ENCODE data around the gene DUSP14. TPM values are rescaled to one million over a fixed set of nuclear protein-coding genes. Genes with fewer than 3 reads are reported as not detected.

Gene DUSP14
- total and polyA plus RNA-seq, 9 of the 15 experiments (the other 6 are each of a cell fraction or from before 2014, with no cell fraction given) = 20.2 to 74.0 (median 31.8) TPM

DNA sequence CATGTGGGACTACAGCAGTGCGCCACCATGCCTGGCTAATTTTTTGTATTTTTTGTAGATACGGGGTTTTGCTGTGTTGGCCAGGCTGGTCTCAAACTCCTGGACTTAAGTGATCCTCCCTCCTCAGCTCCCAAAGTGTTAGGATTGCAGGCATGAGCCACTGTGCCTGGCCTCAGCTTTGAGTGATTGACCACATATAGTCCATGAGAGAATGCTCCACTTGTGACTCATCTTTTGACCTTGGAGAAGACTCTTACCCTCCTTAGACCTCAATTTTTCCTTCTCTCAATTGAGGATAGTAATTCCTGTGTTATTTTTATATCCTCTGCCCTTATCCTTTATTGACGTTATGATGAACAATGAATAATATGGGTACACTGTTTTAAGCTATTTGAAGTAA lies 30.9 kb upstream of the DUSP14 start:
- TF ChIP-seq TAF1 (IDR thresholded peaks at IDR 0.05; ENCODE audit: control insufficient read depth, extremely low read depth, insufficient read depth, low read length, severe bottlenecking) (no peak), RBM39 (optimal IDR thresholded peaks at IDR 0.05; ENCODE audit: low read depth, low read length) (no peak), SIRT6 (IDR thresholded peaks at IDR 0.05; ENCODE audit: low read depth, low read length) (no peak), RBM14 (IDR thresholded peaks at IDR 0.05; ENCODE audit: borderline replicate concordance, insufficient read depth, low read depth, low read length) (no peak), PYGO2 (tag; IDR thresholded peaks at IDR 0.05) (no peak), BRD4 (IDR thresholded peaks at IDR 0.05) (no peak), RAD51 (IDR thresholded peaks at IDR 0.05; ENCODE audit: borderline replicate concordance, low read depth) (no peak), NEUROD1 (IDR thresholded peaks at IDR 0.05; ENCODE audit: borderline replicate concordance, low read depth, low read length, partially characterized antibody) (no peak), STAG1 (CRISPR knock-in tag; IDR thresholded peaks at IDR 0.05; ENCODE audit: borderline replicate concordance) (no peak)
- TF ChIP-seq, protein P1, sequence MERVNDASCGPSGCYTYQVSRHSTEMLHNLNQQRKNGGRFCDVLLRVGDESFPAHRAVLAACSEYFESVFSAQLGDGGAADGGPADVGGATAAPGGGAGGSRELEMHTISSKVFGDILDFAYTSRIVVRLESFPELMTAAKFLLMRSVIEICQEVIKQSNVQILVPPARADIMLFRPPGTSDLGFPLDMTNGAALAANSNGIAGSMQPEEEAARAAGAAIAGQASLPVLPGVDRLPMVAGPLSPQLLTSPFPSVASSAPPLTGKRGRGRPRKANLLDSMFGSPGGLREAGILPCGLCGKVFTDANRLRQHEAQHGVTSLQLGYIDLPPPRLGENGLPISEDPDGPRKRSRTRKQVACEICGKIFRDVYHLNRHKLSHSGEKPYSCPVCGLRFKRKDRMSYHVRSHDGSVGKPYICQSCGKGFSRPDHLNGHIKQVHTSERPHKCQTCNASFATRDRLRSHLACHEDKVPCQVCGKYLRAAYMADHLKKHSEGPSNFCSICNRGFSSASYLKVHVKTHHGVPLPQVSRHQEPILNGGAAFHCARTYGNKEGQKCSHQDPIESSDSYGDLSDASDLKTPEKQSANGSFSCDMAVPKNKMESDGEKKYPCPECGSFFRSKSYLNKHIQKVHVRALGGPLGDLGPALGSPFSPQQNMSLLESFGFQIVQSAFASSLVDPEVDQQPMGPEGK (CRISPR knock-in tag; IDR thresholded peaks at IDR 0.05; ENCODE audit: borderline replicate concordance) = no peak
- H3K9ac ChIP-seq (ENCODE audit: insufficient read depth in 1 of 2, low read depth in 2 of 2, low read length in 2 of 2) = no peak overlapping the region
- no peaks in the 10 kb centered on the region for H3K27me3 ChIP-seq (ENCODE audit: control insufficient read depth in 2 of 2, insufficient read depth in 2 of 2, low read length in 2 of 2)
- FAIRE-seq = no peak
- intact Hi-C loops (cut with micrococcal nuclease) (no loop called here), in situ Hi-C loops (cut with MboI) (no loop called here)
- no peak overlapping the region for H2AFZ ChIP-seq (ENCODE audit: low read depth, low read length)
- no peaks in the 10 kb centered on the region for H3K4me1 ChIP-seq (replicated peaks in 1 of 2; ENCODE audit: control insufficient read depth in 2 of 2, insufficient read depth in 2 of 2, low read length in 2 of 2)
- ATAC-seq = no peak
- no peak overlapping the region for H3K4me2 ChIP-seq (ENCODE audit: insufficient read depth, low read length)
- H3K27ac ChIP-seq (ENCODE audit: extremely low read depth, low read depth, low read length) = no peak overlapping the region; the same call in 2 of the 3 replicates
- no peaks in the 10 kb centered on the region for H4K20me1 ChIP-seq (replicated peaks; ENCODE audit: control insufficient read depth, insufficient read depth, low read length)
- CTCF ChIA-PET (ENCODE audit: low intra/inter-chr PET ratio) = no interaction called here
- H3K36me3 ChIP-seq (ENCODE audit: control insufficient read depth, insufficient read depth, low read length) = peaks cover 9% of the 10 kb centered on the region; the same call in 2 of the 3 replicates
- DNase-seq (ENCODE audit: extremely low read depth in 1 of 4, low spot score in 3 of 4) = no peak
- H3K79me2 ChIP-seq (ENCODE audit: control insufficient read depth, insufficient read depth, low read length) = no peaks in the 10 kb centered on the region
- no peaks in the 10 kb centered on the region for H3K9me1 ChIP-seq (ENCODE audit: control insufficient read depth, insufficient read depth, low read length)
- no TSS peak for BruUV-seq (replicated peaks)
- no peaks in the 10 kb centered on the region for H3K9me3 ChIP-seq (replicated peaks; ENCODE audit: control insufficient read depth, insufficient read depth, low read depth, low read length)
- H3K4me3 ChIP-seq = no peak overlapping the region
- 92% methylated on average over 3 of the region's 3 CpGs for WGBS (ENCODE audit: insufficient coverage, low coverage, missing lambda C conversion rate)
- POLR2A ChIA-PET = no interaction called here
